T-helper 1 cell (primary cell): Measurements from ENCODE around the gene INHBE.
"Not testable (repeated sequence)": the region's sequence is repeated elsewhere in the genome, so short reads cannot be mapped to it uniquely, and the experiment has no call there.

Experiments used
- DNase-seq, 5 donors: peaks; one replicate each; pipeline ENCODE4 v3.0.0-alpha.2; 2012 to 2020
- total RNA-seq, 4 donors: gene quantifications; one replicate each; lab custom pipeline; 2026; lab: John Stamatoyannopoulos, UW

INHBE gene, protein sequence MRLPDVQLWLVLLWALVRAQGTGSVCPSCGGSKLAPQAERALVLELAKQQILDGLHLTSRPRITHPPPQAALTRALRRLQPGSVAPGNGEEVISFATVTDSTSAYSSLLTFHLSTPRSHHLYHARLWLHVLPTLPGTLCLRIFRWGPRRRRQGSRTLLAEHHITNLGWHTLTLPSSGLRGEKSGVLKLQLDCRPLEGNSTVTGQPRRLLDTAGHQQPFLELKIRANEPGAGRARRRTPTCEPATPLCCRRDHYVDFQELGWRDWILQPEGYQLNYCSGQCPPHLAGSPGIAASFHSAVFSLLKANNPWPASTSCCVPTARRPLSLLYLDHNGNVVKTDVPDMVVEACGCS
- 0 to 0.23 (median 0.14) reads per million in 4 donors for total RNA-seq

DNA sequence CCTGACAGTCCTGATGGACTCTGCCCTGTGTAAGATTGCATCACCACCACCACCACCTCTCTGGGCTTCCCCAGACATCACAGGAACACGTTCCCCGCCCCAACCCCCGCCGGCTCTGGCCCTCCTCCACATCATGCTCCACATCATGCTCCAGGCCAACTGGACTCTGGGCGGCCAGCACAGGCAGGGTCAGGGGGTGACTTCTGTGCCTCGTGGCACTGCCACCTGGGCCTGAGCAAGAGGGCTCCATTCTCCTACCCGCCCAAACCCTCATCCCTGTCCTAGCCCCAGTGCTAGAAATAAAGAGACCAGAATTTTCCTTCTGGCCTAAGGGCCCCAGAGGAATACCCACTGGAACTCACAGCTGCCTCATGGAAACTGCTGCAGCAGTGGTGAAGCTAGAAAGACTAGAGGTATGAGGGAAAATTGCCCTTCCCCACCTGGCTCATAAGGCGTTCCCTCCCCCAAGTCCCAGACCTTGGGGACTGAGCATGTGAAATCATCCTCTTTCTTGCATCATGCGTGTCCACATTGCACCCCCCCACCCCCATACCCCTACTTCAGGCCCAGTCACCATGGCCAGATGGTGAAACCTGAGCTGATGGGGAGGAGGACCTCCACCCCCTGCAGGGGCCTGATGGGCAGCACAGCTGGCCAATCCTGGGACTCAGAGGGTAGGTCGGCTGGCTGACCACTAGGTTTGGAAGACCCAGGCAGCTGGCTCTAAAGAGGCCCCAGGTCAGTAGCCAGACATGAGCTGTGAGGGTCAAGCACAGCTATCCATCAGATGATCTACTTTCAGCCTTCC is at the start of gene INHBE:
INHBE (plus strand) TSS at position 742 of the 808 bp plus-strand sequence. CDS start 230 bp downstream, outside the sequence.
- no peak for DNase-seq

DNA sequence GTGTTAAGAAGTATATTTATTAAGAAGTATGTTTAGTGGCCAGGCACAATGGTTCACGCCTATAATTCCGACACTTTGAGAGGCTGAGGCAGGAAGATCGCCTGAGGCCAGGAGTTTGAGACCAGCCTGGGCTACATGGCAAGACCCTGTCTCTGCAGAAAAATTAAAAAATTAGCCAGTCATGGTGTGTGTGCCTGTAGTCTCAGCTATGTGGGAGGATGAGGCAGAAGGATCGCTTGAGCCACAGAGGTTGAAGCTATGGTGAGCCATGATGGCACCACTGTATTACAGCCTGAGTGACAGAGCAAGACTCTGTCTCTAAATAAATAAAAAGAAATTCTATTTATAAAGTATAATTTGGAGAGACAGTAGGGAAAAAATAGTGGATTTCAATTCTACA is 44.6 kb upstream of the INHBE start:
- no peak for DNase-seq

DNA sequence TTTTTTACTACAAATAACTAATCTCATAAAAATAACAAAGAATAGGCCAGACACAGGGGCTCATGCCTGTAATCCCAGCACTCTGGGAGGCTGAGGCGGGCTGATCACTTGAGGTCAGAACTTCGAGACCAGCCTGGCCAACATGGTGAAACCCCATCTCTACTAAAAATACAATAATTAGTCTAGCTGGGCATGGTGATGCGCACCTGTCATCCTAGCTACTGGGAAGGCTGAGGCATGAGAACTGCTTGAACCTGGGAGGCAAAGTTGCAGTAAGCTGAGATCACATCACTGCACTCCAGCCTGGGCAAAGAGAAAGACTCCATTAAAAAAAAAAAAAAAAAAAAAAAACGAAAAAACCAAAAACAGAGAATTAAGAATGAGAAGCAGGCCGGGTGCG is 40.9 kb upstream of the INHBE start:
- not testable (repeated sequence) for DNase-seq

DNA sequence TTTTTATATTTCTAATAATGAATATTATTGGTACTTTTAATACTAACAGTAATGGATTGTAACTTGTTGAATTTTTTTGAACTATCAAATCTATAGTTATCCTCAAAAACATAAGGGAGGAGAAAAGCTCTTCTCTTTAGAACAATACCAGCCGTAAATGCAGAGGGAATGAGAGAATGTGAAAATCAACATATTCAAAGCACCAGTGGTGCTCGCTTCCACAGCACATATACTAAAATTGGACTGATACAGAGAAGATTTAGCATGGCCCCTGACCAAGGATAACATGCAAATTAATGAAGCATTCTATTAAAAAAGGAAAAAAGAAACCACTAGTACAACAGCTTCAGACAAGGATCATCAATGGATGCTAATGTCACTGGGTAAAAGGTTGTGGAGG is 40.0 kb upstream of the INHBE start:
- no peak for DNase-seq

DNA sequence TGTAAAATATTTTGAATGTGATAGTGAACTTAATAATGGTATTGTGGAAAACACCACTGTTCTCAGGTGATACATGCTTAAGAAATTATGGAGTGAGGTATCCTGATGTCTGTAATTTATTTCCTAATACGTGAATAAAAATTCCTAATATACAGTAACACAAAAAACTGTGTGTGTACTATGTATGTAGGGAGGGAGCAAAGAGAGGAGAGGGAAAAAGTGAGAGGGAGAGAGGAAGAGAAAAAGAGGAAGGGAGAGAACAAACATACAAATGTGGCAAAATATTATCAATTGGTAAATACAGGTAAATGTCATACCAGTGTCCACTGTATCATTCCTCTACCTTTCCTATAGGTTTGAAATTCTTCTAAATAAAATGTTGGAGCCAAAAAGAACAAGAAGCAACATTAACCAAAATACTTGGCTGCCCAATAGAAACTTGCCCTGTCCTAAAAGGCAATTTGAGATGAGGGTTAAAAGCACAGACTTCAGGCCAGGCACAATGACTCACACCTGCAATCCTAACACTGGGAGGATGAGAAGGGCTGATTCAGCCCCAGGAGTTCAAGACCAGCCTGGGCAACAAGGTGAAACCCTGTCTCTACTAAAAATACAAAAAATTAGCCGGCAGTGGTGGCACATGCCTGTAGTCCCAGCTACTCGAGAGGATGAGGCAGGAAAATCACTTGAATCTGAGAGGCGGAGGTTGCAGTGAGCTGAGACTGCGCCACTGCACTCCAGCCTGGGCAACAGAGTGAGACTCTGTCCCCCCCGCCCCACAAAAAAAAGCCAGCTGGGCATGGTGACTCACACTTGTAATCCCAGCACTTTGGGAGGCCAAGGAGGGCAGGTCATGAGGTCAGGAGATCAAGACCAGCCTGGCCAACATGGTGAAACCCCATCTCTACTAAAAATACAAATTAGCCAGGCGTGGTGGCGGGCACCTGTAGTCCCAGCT is 38.8 kb upstream of the INHBE start:
- no peak for DNase-seq

DNA sequence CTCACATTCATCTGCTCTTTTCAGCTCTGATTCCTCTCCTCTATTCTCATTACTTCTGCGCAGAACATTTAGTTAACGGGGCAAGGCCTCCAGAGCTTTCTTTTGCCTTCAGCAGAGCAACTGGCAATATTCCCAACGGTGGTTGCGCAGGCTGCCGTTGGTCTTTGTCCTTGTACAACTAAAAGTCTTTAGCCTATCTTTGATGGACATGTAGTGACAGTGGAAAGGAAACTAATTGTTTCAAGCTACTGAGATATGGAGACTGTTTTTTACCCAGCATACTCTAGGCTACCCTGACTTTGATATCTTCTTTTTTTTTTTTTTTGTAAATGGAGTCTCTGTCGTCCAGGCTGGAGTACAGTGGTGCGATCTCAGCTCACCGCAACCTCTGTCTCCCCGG is 36.9 kb upstream of the INHBE start:
- no peak for DNase-seq

DNA sequence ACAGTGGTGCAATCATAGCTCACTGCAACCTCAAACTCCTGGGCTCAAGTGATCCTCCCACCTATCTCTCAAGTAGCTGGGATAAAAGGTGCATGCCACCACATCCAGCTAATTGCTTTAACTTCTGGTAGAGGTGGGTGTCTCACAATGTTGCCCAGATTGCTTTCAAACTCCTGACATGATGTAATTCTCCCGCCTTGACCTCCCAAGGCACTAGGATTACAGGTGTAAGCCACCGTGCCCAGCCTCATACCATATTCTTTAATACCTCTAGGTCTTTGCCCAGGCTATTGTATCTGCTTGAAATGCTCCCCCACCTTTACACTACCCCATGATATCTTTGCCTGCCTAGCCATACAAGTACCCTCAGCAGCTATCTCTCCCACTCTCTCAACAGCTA is 35.6 kb upstream of the INHBE start:
- no peak for DNase-seq

DNA sequence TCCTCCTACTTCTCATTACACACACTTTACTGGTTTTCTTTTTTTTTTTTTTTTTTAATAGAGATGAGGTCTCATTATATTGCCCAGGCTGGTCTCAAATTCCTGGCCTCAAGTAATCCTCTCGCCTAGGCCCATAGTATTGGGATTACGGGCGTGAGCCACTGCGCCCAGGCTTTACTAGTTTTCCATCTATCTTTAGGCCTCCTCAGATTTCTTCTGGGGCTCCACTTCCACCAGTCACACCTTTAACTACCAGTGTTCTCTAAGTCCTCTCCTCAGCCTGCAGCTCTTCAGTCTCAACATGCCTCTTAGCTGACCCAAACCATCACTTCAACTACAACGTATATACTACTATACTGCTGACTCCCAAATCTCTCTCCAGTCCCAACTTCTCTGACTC is 34.6 kb upstream of the INHBE start:
- DNase-seq = no peak

DNA sequence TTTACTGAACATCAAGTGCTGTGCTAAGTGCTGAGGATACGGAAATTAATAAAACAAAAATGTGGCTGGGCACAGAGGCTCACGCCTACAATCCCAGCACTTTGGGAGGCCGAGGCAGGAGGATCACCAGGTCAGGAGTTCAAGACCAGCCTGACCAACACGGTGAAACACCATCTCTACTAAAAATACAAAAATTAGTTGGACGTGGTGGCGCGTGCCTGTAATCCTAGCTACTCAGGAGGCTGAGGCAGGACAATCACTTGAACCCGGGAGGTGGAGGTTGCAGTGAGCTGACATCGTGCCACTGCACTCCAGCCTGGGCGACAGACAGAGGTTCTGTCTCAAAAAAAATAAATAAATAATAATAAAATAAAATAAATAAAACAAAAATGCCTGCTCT is 28.2 kb upstream of the INHBE start:
- not testable (repeated sequence) for DNase-seq

DNA sequence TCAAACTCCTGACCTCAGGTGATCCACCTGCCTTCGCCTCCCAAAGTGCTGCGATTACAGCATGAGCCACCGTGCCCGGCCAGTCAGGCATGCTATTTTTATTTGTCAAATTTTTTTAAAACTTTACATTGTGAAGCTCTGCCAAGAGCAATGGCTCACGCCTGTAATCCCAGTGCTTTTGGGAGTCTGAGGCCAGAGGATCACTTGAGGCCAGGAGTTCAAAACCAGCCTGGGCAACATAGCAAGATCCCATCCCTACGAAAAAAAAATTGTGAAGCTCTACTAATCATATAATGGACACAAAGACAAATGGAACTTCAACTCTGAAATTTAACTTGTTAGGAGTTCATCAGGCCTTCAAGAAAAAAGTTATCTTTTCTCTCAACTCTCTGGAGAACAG is 26.1 kb upstream of the INHBE start:
- DNase-seq = no peak

DNA sequence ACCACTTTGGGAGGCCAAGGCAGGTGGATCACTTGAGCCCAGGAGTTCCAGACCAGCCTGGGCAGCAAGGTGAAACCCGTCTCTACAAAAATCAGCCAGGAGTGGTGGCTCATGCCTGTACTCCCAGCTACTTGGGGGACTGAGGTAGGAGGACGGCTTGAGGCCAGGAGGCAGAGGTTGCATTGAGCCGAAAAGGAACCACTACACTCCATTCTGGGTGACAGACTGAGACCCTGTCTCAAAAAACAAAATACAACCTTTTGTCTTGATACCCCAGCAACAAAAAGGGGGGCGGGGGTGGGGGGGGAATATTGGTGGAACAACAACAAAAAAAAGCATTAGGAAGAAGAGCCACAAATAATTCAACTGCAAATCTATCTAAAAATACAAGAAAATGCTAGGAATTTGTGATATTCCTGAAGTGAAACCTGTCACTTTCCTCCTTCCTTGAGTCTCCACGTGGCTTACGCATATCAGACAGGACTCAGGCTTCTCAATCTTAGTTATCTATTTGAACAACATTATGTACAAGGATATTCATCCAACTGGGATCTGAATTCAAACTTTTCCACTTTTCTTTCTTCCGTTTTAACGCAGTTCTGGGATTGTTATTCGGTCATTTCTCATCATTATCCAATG is 25.5 kb upstream of the INHBE start:
- no peak for DNase-seq

DNA sequence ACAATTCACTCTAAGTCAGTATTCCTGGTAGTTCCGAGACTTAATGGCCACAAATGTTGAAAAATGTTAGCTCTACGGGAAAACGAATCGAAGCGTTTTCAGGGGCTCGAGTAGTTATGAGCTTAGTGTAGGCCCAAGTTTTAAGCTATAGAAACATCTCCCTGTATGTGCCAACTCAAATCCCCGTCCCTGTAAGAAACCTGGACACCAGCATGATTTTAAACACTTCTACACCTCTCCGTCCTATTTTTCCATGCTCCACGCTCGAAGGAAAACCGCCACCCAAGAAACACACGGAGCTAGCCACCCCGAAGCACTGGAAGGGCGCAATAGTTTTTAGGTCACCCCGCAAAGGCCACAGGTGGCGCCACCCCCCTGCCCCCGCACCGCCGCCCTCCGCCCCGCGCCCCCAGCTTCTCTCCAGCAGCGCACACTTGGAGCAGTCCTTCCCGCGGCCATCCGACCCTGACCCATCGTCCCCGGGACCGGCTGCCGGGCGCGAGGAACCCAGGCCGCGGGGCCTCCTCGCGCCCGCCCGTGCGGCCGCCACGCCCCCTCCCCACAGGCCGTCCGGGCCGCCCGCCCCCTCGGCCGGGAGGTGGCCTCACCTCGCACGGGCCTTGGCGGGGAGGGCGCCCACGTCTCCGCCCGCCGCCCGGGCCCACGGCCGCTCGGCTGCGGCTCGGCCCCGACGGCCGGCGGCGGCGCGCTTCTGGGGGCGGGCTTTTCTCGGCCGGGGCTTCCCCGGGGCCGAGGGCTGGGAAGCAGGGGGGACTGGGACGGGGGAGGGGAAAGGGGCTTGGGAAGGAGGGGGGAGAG is 24.8 kb upstream of the INHBE start:
- DNase-seq = peak in 3 of 5 donors; percentile 36 to 64 (median 42)

DNA sequence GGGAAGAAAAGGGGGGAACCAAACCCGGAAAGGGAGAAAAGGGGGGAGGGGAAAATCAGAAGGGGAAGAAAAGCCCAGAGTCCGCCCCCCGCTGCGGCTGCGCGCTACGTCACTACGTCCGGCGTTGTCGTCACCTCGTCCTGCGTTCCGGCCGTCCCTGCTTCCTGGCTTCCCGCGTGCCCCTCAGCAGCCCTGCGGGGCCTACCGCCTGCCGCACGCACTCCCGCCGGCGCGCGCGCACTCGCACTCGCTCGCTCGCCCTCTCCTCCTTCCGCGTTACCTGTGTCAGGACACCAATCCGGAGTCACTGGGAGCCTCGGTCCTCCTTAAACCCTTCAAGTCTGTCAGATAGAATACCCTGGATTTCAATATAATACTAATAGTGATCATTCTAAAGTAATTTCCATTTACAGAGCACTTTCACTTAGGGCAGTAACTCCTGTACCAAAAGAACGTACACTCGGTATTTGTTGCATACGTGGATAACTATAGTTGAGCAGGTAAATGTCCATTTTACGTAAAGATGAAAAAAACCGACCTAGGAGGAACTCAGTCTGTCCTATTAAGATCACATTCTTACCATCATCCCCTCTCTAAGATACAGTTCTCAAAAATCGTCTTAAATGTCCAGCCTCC is 24.1 kb upstream of the INHBE start, which contains the start of gene R3HDM2:
R3HDM2 (minus strand) TSS at position 113 of the 636 bp plus-strand sequence. CDS start 120,615 bp downstream, outside the sequence.
- DNase-seq = peak; percentile 89 to 96 (median 92)

DNA sequence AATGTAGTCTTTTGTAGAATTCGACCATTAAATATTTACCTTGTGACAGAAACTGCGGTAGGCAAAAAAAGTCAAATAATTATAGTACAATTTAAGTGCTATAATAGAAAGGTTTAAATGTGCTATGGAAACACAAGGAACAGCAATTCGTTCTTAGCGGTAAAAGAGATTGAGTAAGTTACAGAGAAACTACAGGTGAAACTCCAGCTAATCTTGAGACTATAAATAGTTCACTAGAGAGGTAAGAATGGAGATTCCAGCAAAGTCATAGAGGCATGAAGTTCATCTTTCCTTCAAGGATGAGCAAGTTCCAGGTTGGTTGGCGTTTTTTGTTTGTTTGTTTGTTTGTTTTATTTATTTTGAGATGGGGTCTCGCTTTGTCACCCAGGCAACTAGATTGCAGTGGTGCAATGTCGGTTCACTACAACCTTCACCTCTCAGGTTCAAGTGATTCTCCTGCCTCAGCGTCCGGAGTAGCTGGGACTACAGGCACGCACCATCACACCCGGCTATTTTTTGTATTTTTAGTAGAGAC is 23.4 kb upstream of the INHBE start:
- DNase-seq = no peak

DNA sequence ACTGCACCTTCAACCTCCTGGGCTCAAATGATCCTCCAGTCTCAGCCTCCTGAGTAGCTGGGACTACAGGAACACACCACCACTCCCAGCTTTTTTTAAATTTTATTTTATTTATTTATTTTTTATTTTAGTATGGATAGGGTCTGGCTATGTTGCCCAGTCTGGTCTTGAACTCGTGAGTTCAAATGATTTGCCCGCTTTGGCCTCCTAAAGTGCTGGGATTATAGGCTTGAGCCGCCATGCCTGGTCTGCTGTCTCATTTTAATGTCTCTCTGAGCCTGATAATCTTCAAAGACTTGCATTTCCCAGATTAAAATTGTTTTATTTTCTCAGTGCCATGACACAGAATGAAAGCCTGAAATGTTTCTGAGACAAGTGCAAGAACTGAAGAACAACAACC is 21.7 kb upstream of the INHBE start:
- no peak for DNase-seq

DNA sequence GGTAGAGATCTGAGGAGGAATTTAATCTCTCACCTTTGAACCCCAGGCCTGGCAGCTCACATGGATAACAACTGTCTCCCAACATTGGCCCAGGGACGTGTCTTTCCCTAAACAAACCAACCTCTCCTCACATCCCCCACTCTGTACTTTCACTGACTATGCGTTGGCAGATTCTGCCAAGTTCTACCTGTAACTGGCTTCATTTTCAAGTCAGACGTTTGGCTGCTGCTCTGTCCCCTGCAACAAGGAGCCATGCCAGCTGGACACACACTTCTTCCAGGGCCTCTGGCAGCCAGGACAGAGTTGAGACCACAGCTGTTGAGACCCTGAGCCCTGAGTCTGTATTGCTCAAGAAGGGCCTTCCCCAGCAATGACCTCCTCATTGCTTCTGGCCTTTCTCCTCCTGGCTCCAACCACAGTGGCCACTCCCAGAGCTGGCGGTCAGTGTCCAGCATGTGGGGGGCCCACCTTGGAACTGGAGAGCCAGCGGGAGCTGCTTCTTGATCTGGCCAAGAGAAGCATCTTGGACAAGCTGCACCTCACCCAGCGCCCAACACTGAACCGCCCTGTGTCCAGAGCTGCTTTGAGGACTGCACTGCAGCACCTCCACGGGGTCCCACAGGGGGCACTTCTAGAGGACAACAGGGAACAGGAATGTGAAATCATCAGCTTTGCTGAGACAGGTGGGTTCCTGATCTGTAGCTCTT is 20.4 kb upstream of the INHBE start, which contains the start of gene INHBC:
INHBC (plus strand) TSS at position 268 of the 707 bp plus-strand sequence; CDS start at position 371, 103 bp downstream.
- DNase-seq = no peak

DNA sequence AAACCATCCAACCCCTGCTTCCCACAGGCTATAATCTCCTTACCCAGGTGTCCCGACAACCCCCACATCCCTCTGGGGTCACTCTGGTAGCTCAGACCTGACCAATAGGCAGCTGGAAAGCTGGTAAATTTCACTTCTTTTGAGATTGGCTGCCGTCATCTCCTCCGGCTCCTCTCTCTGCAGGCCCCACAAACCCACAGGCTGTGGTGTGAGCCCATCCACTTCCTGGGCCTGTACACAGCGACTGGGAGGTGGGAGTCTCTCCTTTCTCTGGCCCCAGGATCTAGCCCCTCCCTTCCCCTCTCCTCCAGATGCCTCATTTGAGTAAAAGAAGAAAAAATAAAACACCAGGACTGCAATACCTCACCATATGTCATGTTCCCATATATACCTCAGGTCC is 19.8 kb upstream of the INHBE start:
- no peak for DNase-seq

DNA sequence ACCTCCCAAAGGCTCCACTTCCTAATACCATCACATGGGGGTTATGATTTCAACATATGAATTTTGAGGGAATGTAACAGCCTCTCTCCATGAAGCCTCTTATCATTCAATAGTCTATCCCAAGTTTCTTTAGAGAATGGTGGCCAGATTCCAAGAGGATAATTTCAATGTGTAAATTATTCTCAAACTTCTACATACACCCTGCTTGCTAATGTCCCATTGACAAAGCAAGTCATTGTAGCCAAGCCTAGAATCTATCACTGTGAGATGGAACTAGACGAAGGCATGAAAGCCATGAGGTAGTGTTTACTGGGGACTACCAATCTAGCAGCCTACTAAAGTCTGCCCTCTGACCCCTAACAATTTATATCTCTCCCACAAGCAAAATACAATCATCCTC is 16.7 kb upstream of the INHBE start:
- no peak for DNase-seq

DNA sequence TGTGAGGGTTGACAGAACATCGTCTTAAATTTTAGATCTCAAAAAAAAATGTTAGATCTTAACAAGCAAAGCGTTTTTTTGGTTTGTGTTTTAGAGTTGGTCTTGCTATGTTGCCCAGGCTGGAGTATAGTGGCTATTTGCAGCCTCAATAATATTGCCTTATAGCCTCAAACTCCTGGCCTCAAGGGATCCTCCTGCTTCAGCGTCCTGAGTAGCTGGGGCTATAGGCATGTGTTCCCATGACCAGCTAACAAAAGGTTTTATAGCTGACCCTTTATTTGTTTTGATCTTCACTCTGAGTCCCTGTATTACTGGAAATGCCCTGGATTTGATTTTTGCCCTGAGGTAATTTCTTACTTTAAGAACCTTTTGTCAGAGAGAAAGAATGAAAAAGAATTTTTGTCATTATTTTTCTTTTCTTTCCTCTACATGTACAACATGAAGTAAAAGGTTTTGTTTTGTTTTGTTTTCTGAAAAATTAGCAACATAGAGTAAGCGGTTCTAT is 15.3 kb upstream of the INHBE start:
- no peak for DNase-seq
